Astrocyte (in vitro differentiated cells and primary cell): Measurements from ENCODE around the gene TSNAXIP1. TPM values are rescaled to one million over a fixed set of nuclear protein-coding genes. Genes with fewer than 3 reads are reported as not detected.

Source experiments
- DNase-seq: peaks from one replicate; pipeline ENCODE4 v3.0.0-alpha.2; 2010; ENCODE audit warnings: low read depth
- FAIRE-seq: peaks from 2 replicates; lab custom pipeline; 2011; peaks lifted over from hg19 to GRCh38; lab: Jason Lieb, UNC
- H2AFZ ChIP-seq: 2 replicates; pipeline ENCODE4 v1.6.0; 2012; ENCODE audit warnings: low read depth, low read length, inconsistent platforms
- H3K27ac ChIP-seq: 2 replicates; pipeline ENCODE4 v1.5.1; 2011; ENCODE audit warnings: low read depth, low read length, inconsistent platforms
- H3K27me3 ChIP-seq: 2 replicates; pipeline ENCODE4 v1.6.0; 2011; ENCODE audit warnings: low read length, inconsistent platforms; ENCODE audit not compliant: insufficient read depth
- H3K36me3 ChIP-seq: 2 replicates; pipeline ENCODE4 v1.5.1; 2011; ENCODE audit warnings: low read length, inconsistent platforms; ENCODE audit not compliant: insufficient read depth
- H3K4me1 ChIP-seq: 2 replicates; pipeline ENCODE4 v1.5.1; 2011; ENCODE audit warnings: low read length, inconsistent platforms; ENCODE audit not compliant: insufficient read depth
- H3K4me2 ChIP-seq: 2 replicates; pipeline ENCODE4 v1.6.0; 2012; ENCODE audit warnings: low read length, inconsistent platforms
- H3K4me3 ChIP-seq: 2 replicates; pipeline ENCODE4 v1.5.1; 2011; ENCODE audit warnings: low read depth, mild to moderate bottlenecking, low read length, inconsistent platforms; ENCODE audit not compliant: insufficient read depth
- H3K79me2 ChIP-seq: 2 replicates; pipeline ENCODE4 v1.6.0; 2012; ENCODE audit warnings: mild to moderate bottlenecking, low read length, inconsistent platforms; ENCODE audit not compliant: insufficient read depth
- H3K9ac ChIP-seq: 2 replicates; pipeline ENCODE4 v1.6.0; 2012; ENCODE audit warnings: mild to moderate bottlenecking, low read length, inconsistent platforms
- H3K9me3 ChIP-seq: 2 replicates; pipeline ENCODE4 v1.5.1; 2012; ENCODE audit warnings: low read depth, mild to moderate bottlenecking, low read length, inconsistent platforms; ENCODE audit not compliant: insufficient read depth
- H4K20me1 ChIP-seq: 2 replicates; pipeline ENCODE4 v1.6.0; 2012; ENCODE audit warnings: low read length, inconsistent platforms; ENCODE audit not compliant: insufficient read depth
- H3K27ac Mint-ChIP-seq: one replicate; pipeline ENCODE4 v1.8.0; 2021; ENCODE audit warnings: mild to moderate bottlenecking, mixed read lengths; ENCODE audit not compliant: unreplicated experiment
- H3K27me3 Mint-ChIP-seq: one replicate; pipeline ENCODE4 v1.8.0; 2021; ENCODE audit warnings: low read depth, mixed read lengths; ENCODE audit not compliant: unreplicated experiment
- H3K36me3 Mint-ChIP-seq: one replicate; pipeline ENCODE4 v1.8.0; 2021; ENCODE audit warnings: low read depth, mixed read lengths; ENCODE audit not compliant: unreplicated experiment
- H3K4me1 Mint-ChIP-seq: one replicate; pipeline ENCODE4 v1.8.0; 2021; ENCODE audit warnings: low read depth, mixed read lengths; ENCODE audit not compliant: unreplicated experiment
- H3K4me3 Mint-ChIP-seq: one replicate; pipeline ENCODE4 v1.8.0; 2021; ENCODE audit warnings: mild to moderate bottlenecking, moderate library complexity, mixed read lengths; ENCODE audit not compliant: unreplicated experiment
- H3K9me3 Mint-ChIP-seq: one replicate; pipeline ENCODE4 v1.8.0; 2021; ENCODE audit warnings: mild to moderate bottlenecking, mixed read lengths; ENCODE audit not compliant: unreplicated experiment
- CTCF ChIP-seq: IDR thresholded peaks from 2 replicates; pipeline ENCODE4 v1.5.1; 2011; ENCODE audit warnings: low read depth, mild to moderate bottlenecking, inconsistent platforms, low read length, moderate library complexity; ENCODE audit not compliant: insufficient read depth
- EZH2 ChIP-seq: IDR thresholded peaks from 2 replicates; pipeline ENCODE4 v1.6.1; 2012; ENCODE audit warnings: mild to moderate bottlenecking, low read length, inconsistent platforms; ENCODE audit not compliant: insufficient read depth
- total RNA-seq: library from RNA; stranded (reverse); gene quantifications from 2 replicates; pipeline ENCODE4 v1.2.1, GENCODE V29; 2021

TSNAXIP1 gene
- total RNA-seq, 1 donor from 2014 or later: 1.5 TPM

GRCh38 chr16:67871256-67871655, 64.6 kb downstream of the TSNAXIP1 start:
- no peaks in the 10 kb centered on the region for H3K9me3 Mint-ChIP-seq
- peaks cover 17% of the 10 kb centered on the region for H3K4me1 Mint-ChIP-seq
- H4K20me1 ChIP-seq: peaks cover 68% of the 10 kb centered on the region
- peaks cover 6% of the 10 kb centered on the region for H3K36me3 Mint-ChIP-seq
- H3K4me3 ChIP-seq: no peak overlapping the region
- no peak overlapping the region for H3K4me2 ChIP-seq
- TF ChIP-seq CTCF (no peak), EZH2 (no peak)
- H3K27ac Mint-ChIP-seq: no peak overlapping the region
- H3K36me3 ChIP-seq: peaks cover 30% of the 10 kb centered on the region
- no peak overlapping the region for H3K4me3 Mint-ChIP-seq
- FAIRE-seq: no peak
- H2AFZ ChIP-seq: no peak overlapping the region
- H3K27me3 Mint-ChIP-seq: no peaks in the 10 kb centered on the region
- no peaks in the 10 kb centered on the region for H3K27me3 ChIP-seq
- H3K27ac ChIP-seq: no peak overlapping the region
- H3K9ac ChIP-seq: no peak overlapping the region
- no peak for DNase-seq
- no peaks in the 10 kb centered on the region for H3K9me3 ChIP-seq
- H3K4me1 ChIP-seq: peaks cover 13% of the 10 kb centered on the region
- peaks cover 54% of the 10 kb centered on the region for H3K79me2 ChIP-seq

- peak overlapping the region; percentile 60 for H3K27ac Mint-ChIP-seq
- H3K27me3 Mint-ChIP-seq: no peaks in the 10 kb centered on the region
- H3K9me3 Mint-ChIP-seq: no peaks in the 10 kb centered on the region
- FAIRE-seq: no peak
- peaks cover 35% of the 10 kb centered on the region for H3K36me3 ChIP-seq
- peak overlapping the region; percentile 97 for H3K4me2 ChIP-seq
- peak overlapping the region; percentile 78 for H3K4me3 Mint-ChIP-seq
- H3K4me3 ChIP-seq: no peak overlapping the region
- peaks cover 55% of the 10 kb centered on the region for H3K79me2 ChIP-seq
- H3K27ac ChIP-seq: peak overlapping the region; percentile 68
- H3K27me3 ChIP-seq: no peaks in the 10 kb centered on the region
- H3K36me3 Mint-ChIP-seq: peaks cover 11% of the 10 kb centered on the region
- no peak for TF ChIP-seq EZH2
- H3K4me1 ChIP-seq: peaks cover 13% of the 10 kb centered on the region
- DNase-seq: no peak
- H3K9ac ChIP-seq: peak overlapping the region; percentile 97
- H3K9me3 ChIP-seq: no peaks in the 10 kb centered on the region
- peaks cover 71% of the 10 kb centered on the region for H4K20me1 ChIP-seq
- H3K4me1 Mint-ChIP-seq: peaks cover 17% of the 10 kb centered on the region
- peak overlapping the region; percentile 73 for H2AFZ ChIP-seq
These were observed 65.5 kb downstream of the TSNAXIP1 start for GRCh38 chr16:67872131-67872630.

GRCh38 chr16:67872631-67873434, 66.1 kb downstream of the TSNAXIP1 start, which contains the start of gene EDC4:
EDC4 (plus strand) TSS chr16:67873052; CDS start chr16:67873262, 210 bp downstream.
- H3K9me3 Mint-ChIP-seq: no peaks in the 10 kb centered on the region
- H3K4me3 Mint-ChIP-seq: peak within 1 kb of the TSS; percentile 97
- TF ChIP-seq CTCF (no peak), EZH2 (no peak)
- Histone ChIP-seq H3K27ac (peak within 1 kb of the TSS; percentile 68), H3K27me3 (no peaks in the 10 kb centered on the region), H2AFZ (peak within 1 kb of the TSS; percentile 73), H3K36me3 (peaks cover 32% of the 10 kb centered on the region), H3K9ac (peak within 1 kb of the TSS; percentile 97), H3K4me2 (peak within 1 kb of the TSS; percentile 97), H3K4me3 (peak within 1 kb of the TSS; percentile 78), H3K9me3 (no peaks in the 10 kb centered on the region), H4K20me1 (peaks cover 72% of the 10 kb centered on the region), H3K79me2 (peaks cover 53% of the 10 kb centered on the region), H3K4me1 (peaks cover 13% of the 10 kb centered on the region)
- H3K36me3 Mint-ChIP-seq: peaks cover 12% of the 10 kb centered on the region
- H3K27ac Mint-ChIP-seq: peak within 1 kb of the TSS; percentile 60
- DNase-seq: peak; percentile 62
- H3K27me3 Mint-ChIP-seq: no peaks in the 10 kb centered on the region
- peaks cover 17% of the 10 kb centered on the region for H3K4me1 Mint-ChIP-seq
- FAIRE-seq: no peak
